Measurements from ENCODE around the gene TRAF3IP1.

TRAF3IP1 gene

GRCh38 chr2:238295144-238296112 is 24.9 kb upstream of the TRAF3IP1 start:
- Histone ChIP-seq H3K9me3 (ENCODE audit: control insufficient read depth, insufficient read depth, low read length) (no peaks in the 10 kb centered on the region), H3K36me3 (ENCODE audit: control insufficient read depth, low read length) (no peaks in the 10 kb centered on the region), H3F3A (ENCODE audit: control insufficient read depth, insufficient read depth) (no peaks in the 10 kb centered on the region; the same call in 1 of the 2 replicates), H4K20me1 (ENCODE audit: control insufficient read depth, insufficient read depth, low read depth, low read length) (no peaks in the 10 kb centered on the region), H3K9me2 (replicated peaks; ENCODE audit: control insufficient read depth, low read length) (no peaks in the 10 kb centered on the region), H3K27me3 (ENCODE audit: control insufficient read depth, low read length) (no peaks in the 10 kb centered on the region; the same call in 1 of the 2 replicates), H3K4me2 (ENCODE audit: low read length) (no peak overlapping the region), H3K27ac (ENCODE audit: low read depth, low read length) (no peak overlapping the region), H3K79me2 (ENCODE audit: control insufficient read depth, low read length) (no peaks in the 10 kb centered on the region), H3K4me3 (ENCODE audit: low read length) (no peak overlapping the region), H3K4me1 (ENCODE audit: control insufficient read depth, low read length) (no peaks in the 10 kb centered on the region)
- TF ChIP-seq EZH2phosphoT487 (IDR thresholded peaks at IDR 0.05; ENCODE audit: borderline replicate concordance, low read length), result no peak
- no peak for TF ChIP-seq CTCF (IDR thresholded peaks at IDR 0.05; ENCODE audit: low read depth, low read length, poor library complexity, severe bottlenecking)

DNA sequence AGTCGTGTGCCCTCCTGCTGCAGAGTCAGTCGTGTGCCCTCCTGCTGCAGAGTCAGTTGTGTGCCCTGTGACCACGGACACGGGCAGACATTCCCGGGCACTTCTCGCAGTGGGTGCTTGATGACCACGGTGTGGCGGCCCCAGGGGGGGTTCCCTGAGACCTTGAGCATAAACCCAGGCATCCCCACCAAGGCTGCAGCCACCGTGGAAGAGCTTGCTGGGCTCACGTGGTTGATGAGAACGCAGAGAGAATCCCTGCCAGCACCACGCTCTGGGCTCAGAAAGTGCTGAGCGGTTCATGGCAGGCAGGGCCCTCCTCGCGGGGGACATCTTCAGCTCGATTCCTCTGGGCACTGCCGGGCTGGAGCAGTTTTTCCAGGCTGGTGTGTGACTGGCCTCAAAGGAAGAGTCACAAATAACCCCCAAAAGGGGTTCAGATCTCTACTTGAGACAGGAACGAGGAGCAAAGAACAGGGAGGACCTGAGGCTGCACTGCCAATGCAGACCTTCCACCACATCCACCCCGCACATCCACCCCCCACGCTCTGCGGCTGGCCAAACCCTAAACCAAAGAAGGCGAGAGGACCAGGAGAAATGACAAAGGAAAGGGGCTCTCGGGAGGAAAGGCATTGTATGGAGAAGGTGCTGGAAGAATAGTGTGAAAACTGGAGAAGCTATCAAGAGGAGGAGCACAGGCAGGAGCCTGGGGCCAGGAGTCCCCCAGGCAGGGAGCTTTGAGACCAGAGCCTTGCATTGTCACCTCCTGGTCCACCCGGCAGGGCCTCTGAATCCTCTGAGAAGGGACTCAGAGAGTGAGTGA is 23.5 kb upstream of the TRAF3IP1 start:
- no peaks in the 10 kb centered on the region for H3K79me2 ChIP-seq (ENCODE audit: control insufficient read depth, low read length)
- H3K27me3 ChIP-seq (ENCODE audit: control insufficient read depth, low read length), result no peaks in the 10 kb centered on the region; the same call in 1 of the 2 replicates
- no peak overlapping the region for H3K4me2 ChIP-seq (ENCODE audit: low read length)
- H3K36me3 ChIP-seq (ENCODE audit: control insufficient read depth, low read length), result no peaks in the 10 kb centered on the region
- H4K20me1 ChIP-seq (ENCODE audit: control insufficient read depth, insufficient read depth, low read depth, low read length), result no peaks in the 10 kb centered on the region
- no peak overlapping the region for H3K4me3 ChIP-seq (ENCODE audit: low read length)
- H3K9me2 ChIP-seq (replicated peaks; ENCODE audit: control insufficient read depth, low read length), result no peaks in the 10 kb centered on the region
- no peaks in the 10 kb centered on the region for H3K4me1 ChIP-seq (ENCODE audit: control insufficient read depth, low read length)
- no peak for TF ChIP-seq EZH2phosphoT487 (IDR thresholded peaks at IDR 0.05; ENCODE audit: borderline replicate concordance, low read length)
- no peak for TF ChIP-seq CTCF (IDR thresholded peaks at IDR 0.05; ENCODE audit: low read depth, low read length, poor library complexity, severe bottlenecking)
- H3K9me3 ChIP-seq (ENCODE audit: control insufficient read depth, insufficient read depth, low read length), result no peaks in the 10 kb centered on the region
- H3F3A ChIP-seq (ENCODE audit: control insufficient read depth, insufficient read depth), result no peaks in the 10 kb centered on the region
- H3K27ac ChIP-seq (ENCODE audit: low read depth, low read length), result no peak overlapping the region

GRCh38 chr2:238299803-238300202 is 20.5 kb upstream of the TRAF3IP1 start:
- Histone ChIP-seq H3K36me3 (ENCODE audit: control insufficient read depth, low read length) (no peaks in the 10 kb centered on the region), H3K27me3 (ENCODE audit: control insufficient read depth, low read length) (no peaks in the 10 kb centered on the region; the same call in 1 of the 2 replicates), H3K9me2 (replicated peaks; ENCODE audit: control insufficient read depth, low read length) (no peaks in the 10 kb centered on the region), H3K9me3 (ENCODE audit: control insufficient read depth, insufficient read depth, low read length) (no peaks in the 10 kb centered on the region), H3K27ac (ENCODE audit: low read depth, low read length) (no peak overlapping the region), H3K79me2 (ENCODE audit: control insufficient read depth, low read length) (no peaks in the 10 kb centered on the region), H3K4me2 (ENCODE audit: low read length) (no peak overlapping the region), H4K20me1 (ENCODE audit: control insufficient read depth, insufficient read depth, low read depth, low read length) (no peaks in the 10 kb centered on the region), H3K4me3 (ENCODE audit: low read length) (no peak overlapping the region), H3F3A (ENCODE audit: control insufficient read depth, insufficient read depth) (no peaks in the 10 kb centered on the region), H3K4me1 (ENCODE audit: control insufficient read depth, low read length) (no peaks in the 10 kb centered on the region)
- TF ChIP-seq EZH2phosphoT487 (IDR thresholded peaks at IDR 0.05; ENCODE audit: borderline replicate concordance, low read length) (no peak), CTCF (IDR thresholded peaks at IDR 0.05; ENCODE audit: low read depth, low read length, poor library complexity, severe bottlenecking) (no peak)
